Adrenal gland (tissue), 5 donors: Measurements from ENCODE around the gene TRIML2.

Experiments
- CTCF ChIP-seq, 6 experiments: fragments of 450-650 bp in 4 of 6; fragments of 200-600 bp in 2 of 6; sonication (generic) in 1 of 6; IDR thresholded peaks; 1 replicate in 5 of 6; 2 replicates in 1 of 6; pipeline versions ENCODE4 v1.5.1 to v1.8.0; 2016 to 2021; ENCODE audit warnings: antibody characterized with exemption in 6 of 6, mild to moderate bottlenecking in 2 of 6, moderate library complexity in 1 of 6
- POLR2A ChIP-seq, 2 donors: fragments of 450-650 bp; IDR thresholded peaks; one replicate each; pipeline ENCODE4 v1.6.1; 2017; ENCODE audit warnings: antibody characterized with exemption in 2 of 2, mild to moderate bottlenecking in 2 of 2, moderate library complexity in 1 of 2
- donor health status: DM: no; HTN: no; CAD: no.

GRCh38 chr4:188082796-188083195 lies 26.6 kb downstream of the TRIML2 start:
- TF ChIP-seq CTCF (IDR thresholded peaks at IDR 0.05) (no peak), POLR2A (IDR thresholded peaks at IDR 0.05) (no peak)
